ENCODE measurements around the gene IQGAP1. TPM values are rescaled to one million over a fixed set of nuclear protein-coding genes. Genes with fewer than 3 reads are reported as not detected.

The IQGAP1 gene
- total RNA-seq, 1 experiment from 2014 or later = 72.4 TPM

DNA sequence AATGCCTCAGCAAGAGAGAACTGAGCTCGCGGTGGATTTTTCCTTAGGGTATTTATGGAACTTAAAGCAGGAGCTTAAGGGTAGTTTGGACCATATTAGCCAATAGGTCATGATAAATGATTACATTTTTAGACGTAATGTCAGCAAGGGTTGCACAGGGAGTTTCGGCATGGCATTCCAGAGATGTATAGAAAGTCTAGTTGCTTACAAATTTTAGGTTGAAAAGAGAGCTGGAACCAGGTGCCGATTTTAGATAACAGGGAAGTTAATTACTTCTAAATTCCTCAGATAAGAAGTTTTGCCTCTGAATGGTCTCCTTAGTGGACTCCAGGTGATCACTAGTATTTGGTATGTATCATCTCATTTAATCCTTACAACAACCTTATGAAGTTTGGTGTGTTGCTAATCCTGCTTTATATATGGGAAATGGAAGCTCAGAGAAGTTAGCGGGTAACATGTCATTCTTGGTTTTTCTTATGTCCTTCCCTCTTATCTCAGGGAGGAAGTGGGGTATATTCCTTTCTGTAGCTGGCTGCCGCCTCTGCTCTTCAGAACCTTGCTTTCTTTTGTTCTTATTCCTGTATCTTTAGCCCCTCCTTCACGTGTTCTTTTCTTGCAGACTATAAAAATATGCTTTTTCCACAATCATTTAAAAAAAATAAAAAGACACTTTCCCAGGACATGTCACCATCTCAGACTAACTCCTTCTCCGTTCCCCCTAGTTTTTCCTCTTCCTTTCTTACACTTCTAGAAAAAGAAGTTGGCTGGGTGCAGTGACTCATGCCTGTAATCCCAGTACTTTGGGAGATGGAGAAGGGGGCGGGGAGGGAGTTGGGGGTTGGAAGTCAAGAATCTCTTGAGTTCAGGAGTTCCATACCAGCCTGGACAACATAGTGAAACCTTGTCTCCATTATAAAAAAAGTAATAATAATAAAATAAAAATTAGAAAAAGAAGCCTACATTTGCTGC lies 25.7 kb downstream of the IQGAP1 start:
- Mint-ChIP-seq H3K4me3 (peak overlapping the region in 1 of 2 experiments; percentile 9; a peak in 2 of 5 replicates), H3K27ac (peak overlapping the region; percentile 90 to 99 (median 98)), H3K27me3 (ENCODE audit: low read depth) (no peaks in the 10 kb centered on the region), H3K36me3 (ENCODE audit: insufficient read depth in 1 of 3, low read depth in 3 of 3) (peaks cover 9 to 19% (median 18%) of the 10 kb centered on the region in 3 experiments), H3K4me1 (peaks cover 44 to 46% of the 10 kb centered on the region in 2 experiments), H3K9me3 (peaks cover 6 to 9% of the 10 kb centered on the region in 2 experiments; a peak in 4 of 5 replicates)
- TF ChIP-seq, protein P1, sequence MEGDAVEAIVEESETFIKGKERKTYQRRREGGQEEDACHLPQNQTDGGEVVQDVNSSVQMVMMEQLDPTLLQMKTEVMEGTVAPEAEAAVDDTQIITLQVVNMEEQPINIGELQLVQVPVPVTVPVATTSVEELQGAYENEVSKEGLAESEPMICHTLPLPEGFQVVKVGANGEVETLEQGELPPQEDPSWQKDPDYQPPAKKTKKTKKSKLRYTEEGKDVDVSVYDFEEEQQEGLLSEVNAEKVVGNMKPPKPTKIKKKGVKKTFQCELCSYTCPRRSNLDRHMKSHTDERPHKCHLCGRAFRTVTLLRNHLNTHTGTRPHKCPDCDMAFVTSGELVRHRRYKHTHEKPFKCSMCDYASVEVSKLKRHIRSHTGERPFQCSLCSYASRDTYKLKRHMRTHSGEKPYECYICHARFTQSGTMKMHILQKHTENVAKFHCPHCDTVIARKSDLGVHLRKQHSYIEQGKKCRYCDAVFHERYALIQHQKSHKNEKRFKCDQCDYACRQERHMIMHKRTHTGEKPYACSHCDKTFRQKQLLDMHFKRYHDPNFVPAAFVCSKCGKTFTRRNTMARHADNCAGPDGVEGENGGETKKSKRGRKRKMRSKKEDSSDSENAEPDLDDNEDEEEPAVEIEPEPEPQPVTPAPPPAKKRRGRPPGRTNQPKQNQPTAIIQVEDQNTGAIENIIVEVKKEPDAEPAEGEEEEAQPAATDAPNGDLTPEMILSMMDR (conservative IDR thresholded peaks at IDR 0.05) = no peak
- H4K20me1 ChIP-seq (ENCODE audit: control insufficient read depth, insufficient read depth, insufficient read length) = no peaks in the 10 kb centered on the region
- H4K8ac ChIP-seq (replicated peaks; ENCODE audit: insufficient read length, low read depth, low read length) = no peak overlapping the region
- peak overlapping the region; percentile 74 for H3K18ac ChIP-seq (ENCODE audit: insufficient read length, low read depth, low read length)
- WGBS (ENCODE audit: extremely low coverage, insufficient read length, low lambda C conversion rate) = no CpG with 5 or more reads among the region's 10 CpGs
- DNase-seq = no peak
- peaks cover 4% of the 10 kb centered on the region; the same call in 1 of the 2 replicates for H3K79me2 ChIP-seq (ENCODE audit: insufficient read depth, low read length)
- H4K91ac ChIP-seq (ENCODE audit: insufficient read length, low read depth, low read length) = peak overlapping the region; percentile 36
- no peak overlapping the region for H3K23ac ChIP-seq (ENCODE audit: insufficient read length, low read depth, low read length)
- no peak overlapping the region for H2AFZ ChIP-seq (ENCODE audit: low read length)
- peaks cover 15% of the 10 kb centered on the region for H3K4me1 ChIP-seq (ENCODE audit: insufficient read depth, low read length)
- no peak overlapping the region for H3K4ac ChIP-seq (ENCODE audit: low read depth, low read length)
- H3K27ac ChIP-seq (ENCODE audit: insufficient read length, low read depth, low read length) = peak overlapping the region; percentile 95
- no peaks in the 10 kb centered on the region for H3K23me2 ChIP-seq (ENCODE audit: insufficient read length, low read depth, low read length, poor library complexity, severe bottlenecking)
- peaks cover 11% of the 10 kb centered on the region for H3K79me1 ChIP-seq (ENCODE audit: insufficient read depth, low read depth, low read length, poor library complexity, severe bottlenecking)
- H3T11ph ChIP-seq (ENCODE audit: low read length) = peak overlapping the region; percentile 80
- H2BK15ac ChIP-seq (ENCODE audit: low read depth, low read length) = no peak overlapping the region
- H3K9me3 ChIP-seq (ENCODE audit: control insufficient read depth, low read depth, low read length) = no peaks in the 10 kb centered on the region
- H3K56ac ChIP-seq (ENCODE audit: insufficient read length, low read depth, low read length) = no peak overlapping the region
- H2BK12ac ChIP-seq (ENCODE audit: insufficient read length, low read depth, low read length) = peak overlapping the region; percentile 51
- H2BK120ac ChIP-seq (ENCODE audit: low read depth, low read length, poor library complexity, severe bottlenecking) = peak overlapping the region; percentile 85
- peak overlapping the region; percentile 88 for H2AK5ac ChIP-seq (ENCODE audit: insufficient read length, low read length)
- H3K4me2 ChIP-seq (ENCODE audit: insufficient read depth, insufficient read length, low read length) = peak overlapping the region; percentile 72
- H3K27me3 ChIP-seq (ENCODE audit: insufficient read depth, low read length) = no peaks in the 10 kb centered on the region
- H3K9ac ChIP-seq (ENCODE audit: extremely low read depth, insufficient read length, low read length) = no peak overlapping the region
- peak overlapping the region; percentile 39; the same call in 1 of the 2 replicates for H3K14ac ChIP-seq (ENCODE audit: insufficient read depth, low read length)
- peak overlapping the region; percentile 12 for H2BK20ac ChIP-seq (ENCODE audit: low read depth, low read length, poor library complexity, severe bottlenecking)
- peak overlapping the region; percentile 68 for H4K5ac ChIP-seq (ENCODE audit: insufficient read length, low read depth, low read length)
- H2BK5ac ChIP-seq (ENCODE audit: insufficient read length, low read length) = peak overlapping the region; percentile 77

Data from H9 (cell line).